ENCODE results near the gene SARDH.

DNA sequence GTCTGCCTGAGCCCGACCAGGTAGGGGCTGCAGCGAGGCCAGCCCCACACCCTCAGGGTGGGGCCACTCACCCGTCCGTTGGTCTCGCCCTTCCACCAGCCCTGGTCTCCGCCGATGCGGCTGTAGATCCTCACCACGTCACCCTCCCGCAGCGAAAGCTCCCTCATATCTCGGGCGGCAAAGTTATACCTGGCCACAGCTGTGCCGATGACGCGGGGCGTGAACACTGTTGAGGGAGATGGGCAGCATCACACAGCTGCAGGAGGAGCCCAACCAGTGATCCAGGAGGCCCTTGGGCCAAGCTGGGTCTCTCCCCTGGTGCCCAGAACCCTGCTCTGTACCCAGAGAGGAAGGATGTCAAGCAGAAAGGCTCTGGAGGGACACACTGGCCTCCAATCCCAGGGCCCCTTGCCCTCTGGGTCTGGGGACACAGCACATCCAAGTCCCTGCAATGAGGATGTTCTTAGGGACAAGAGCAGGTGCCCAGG, 30.3 kb upstream of the SARDH start:
- TF ChIP-seq, protein P1, sequence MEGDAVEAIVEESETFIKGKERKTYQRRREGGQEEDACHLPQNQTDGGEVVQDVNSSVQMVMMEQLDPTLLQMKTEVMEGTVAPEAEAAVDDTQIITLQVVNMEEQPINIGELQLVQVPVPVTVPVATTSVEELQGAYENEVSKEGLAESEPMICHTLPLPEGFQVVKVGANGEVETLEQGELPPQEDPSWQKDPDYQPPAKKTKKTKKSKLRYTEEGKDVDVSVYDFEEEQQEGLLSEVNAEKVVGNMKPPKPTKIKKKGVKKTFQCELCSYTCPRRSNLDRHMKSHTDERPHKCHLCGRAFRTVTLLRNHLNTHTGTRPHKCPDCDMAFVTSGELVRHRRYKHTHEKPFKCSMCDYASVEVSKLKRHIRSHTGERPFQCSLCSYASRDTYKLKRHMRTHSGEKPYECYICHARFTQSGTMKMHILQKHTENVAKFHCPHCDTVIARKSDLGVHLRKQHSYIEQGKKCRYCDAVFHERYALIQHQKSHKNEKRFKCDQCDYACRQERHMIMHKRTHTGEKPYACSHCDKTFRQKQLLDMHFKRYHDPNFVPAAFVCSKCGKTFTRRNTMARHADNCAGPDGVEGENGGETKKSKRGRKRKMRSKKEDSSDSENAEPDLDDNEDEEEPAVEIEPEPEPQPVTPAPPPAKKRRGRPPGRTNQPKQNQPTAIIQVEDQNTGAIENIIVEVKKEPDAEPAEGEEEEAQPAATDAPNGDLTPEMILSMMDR (IDR thresholded peaks at IDR 0.05; ENCODE audit: borderline replicate concordance, extremely low read depth, low read length, poor library complexity, severe bottlenecking) = no peak
- TF ChIP-seq EZH2 (IDR thresholded peaks at IDR 0.05; ENCODE audit: borderline replicate concordance, low read depth, low read length, severe bottlenecking) = no peak
